HG03135 (cell line): ENCODE data around the gene AKR1D1.

Source experiments
- ATAC-seq: cut with Tn5 transposase; IDR thresholded peaks from one replicate; pipeline ENCODE4 v1.9.1; 2021; ENCODE audit warnings: mild to moderate bottlenecking, moderate library complexity; ENCODE audit not compliant: unreplicated experiment

The AKR1D1 gene

DNA sequence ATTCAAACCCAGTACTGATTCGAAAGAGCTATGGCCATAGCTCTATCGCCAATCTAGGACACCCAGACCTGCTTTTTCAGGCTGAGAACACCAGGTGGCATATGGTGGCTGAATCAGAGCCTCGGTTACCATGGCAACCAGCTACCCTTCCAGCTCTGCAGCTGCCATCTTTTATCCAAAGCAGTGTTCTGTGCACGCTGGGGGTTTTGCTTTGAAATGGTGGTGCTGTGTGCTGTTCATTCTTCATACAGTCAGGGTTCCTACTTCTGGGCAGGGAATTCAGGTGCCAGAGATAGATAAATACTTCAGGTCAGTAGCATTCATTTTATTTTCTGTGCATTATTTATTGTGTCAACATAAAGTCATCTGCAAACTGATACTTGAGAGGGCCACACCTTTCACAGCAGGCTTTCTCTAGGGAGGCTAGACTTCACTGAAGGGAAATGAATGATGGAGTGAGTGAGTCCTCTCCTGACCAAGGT, 85.4 kb downstream of the AKR1D1 start:
- peak; percentile 100 for ATAC-seq

DNA sequence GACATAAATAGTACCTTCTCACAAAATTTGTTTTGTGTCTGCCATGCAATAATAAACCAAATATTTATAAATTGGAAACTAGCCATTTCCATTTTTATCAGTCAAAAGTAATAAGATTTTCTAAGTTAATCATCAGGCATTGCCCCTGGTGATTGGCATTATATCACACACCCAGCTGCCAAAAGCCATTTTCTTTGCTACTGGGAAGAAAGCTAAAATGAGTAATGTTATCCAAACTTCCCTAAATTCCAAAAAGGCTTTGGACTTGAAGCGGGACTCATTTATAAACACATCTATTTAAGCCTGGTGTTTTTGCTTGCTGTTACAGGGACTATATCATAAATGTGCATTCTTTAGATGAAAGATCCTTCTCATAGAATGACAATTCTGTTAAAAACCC, 86.0 kb downstream of the AKR1D1 start:
- no peak for ATAC-seq

DNA sequence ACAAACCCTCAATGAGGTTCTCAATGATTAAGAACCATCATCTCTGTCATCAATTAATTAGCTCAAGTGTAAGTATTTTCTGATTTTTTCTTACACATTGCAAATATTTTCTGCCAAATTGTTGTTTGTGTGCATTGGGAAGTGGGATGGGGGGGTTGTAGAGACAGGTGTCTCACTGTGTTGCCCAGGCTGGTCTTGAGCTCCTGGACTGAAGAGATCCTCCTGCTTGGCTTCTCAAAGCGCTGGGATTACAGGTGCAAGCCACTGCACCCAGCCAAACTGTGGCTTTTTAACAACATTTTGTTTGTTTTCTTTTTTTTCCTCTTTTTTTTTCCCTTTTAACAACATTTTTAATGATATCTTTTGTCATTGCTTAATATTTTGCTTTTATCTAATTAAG, 87.5 kb downstream of the AKR1D1 start:
- no peak for ATAC-seq

DNA sequence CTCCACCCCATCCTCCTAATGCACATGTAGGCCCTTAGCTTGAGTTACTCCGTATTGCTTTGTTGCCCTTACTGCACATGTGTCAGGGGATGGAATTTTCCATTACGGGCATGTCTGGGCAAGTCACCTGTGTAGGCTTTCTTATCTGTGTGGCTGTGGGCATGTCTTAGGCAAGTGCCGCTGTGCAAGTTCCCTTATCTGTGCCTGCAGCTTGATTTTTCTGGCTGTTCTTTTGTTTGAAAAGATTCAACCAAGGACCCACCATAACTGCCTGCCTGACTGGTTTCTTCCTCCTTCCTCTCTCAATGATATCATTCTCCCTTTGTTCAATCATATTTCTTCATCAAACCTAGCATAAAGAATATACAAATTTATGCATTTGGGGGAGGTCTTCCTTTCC, 88.5 kb downstream of the AKR1D1 start:
- ATAC-seq = no peak

DNA sequence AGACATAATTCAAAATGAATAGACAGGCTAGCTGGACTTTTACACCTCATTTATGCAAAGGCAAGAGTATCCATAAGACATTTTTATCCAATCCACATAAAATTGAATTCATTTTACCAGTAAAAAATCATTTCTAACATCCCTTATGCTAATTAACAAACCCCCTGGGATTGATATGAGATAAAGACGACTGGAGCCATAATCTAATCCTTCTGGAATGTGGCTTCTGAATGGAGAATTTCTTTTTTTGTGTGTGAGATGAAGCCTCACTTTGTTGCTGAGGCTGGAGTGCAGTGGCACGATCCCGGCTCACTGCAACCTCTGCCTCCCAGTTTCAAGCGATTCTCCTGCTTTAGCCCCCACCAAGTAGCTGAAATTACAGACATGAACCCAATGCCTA, 90.4 kb downstream of the AKR1D1 start:
- no peak for ATAC-seq

DNA sequence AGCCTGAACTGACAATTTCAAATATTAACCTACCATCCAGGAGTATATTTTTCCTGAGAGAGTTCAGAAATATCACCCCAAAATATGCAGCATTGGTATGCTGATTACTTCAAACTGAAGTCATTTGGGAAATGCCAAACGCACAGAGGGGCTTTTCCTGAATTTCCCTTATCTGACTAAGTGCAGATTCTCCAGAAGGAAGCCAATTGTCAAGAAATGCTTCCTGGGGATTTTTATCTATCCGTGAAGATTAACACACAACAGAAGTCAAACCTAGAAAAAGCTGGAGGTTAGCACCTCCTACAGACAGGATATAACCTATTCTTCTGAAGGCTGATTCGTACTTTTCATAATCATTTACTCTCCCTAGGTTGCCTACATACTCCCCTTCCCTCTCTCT, 91.0 kb downstream of the AKR1D1 start:
- ATAC-seq = no peak

DNA sequence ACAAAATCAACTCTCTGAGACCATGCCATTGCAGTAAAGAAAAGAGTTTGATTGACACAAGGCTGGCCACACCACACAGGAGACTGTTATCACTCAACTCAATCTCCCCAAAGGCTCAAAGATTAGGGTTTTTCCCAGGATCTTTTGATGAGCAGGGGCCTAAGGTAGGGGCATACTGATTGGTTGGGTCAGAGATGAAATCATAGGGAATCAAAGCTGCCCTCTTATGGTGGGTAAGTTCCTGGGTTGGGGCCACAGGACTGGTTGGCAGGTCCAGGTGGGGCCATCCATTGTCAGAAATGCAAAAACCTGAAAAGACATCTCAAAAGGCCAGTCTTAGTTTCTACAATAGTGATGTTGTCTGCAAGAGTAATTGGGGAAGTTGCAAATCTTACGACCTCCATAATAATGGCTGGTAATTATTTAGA, 91.6 kb downstream of the AKR1D1 start:
- ATAC-seq = no peak
